Astrocyte (in vitro differentiated cells and primary cell): Measurements from ENCODE around the gene WNT9B.

ENCODE experiments used
- CTCF ChIP-seq: IDR thresholded peaks from 2 replicates; pipeline ENCODE4 v1.5.1; 2011; ENCODE audit warnings: low read depth, mild to moderate bottlenecking, inconsistent platforms, low read length, moderate library complexity; ENCODE audit not compliant: insufficient read depth
- EZH2 ChIP-seq: IDR thresholded peaks from 2 replicates; pipeline ENCODE4 v1.6.1; 2012; ENCODE audit warnings: mild to moderate bottlenecking, low read length, inconsistent platforms; ENCODE audit not compliant: insufficient read depth

GRCh38 chr17:46922804-46923635 is 71.6 kb downstream of the WNT9B start, which contains the start of gene GOSR2:
- no peak for TF ChIP-seq CTCF
- TF ChIP-seq EZH2: no peak
